GF-D8 (cell line): Measurements from ENCODE around the gene B4GALT5.

Experiments
- DNase-seq: peaks from one replicate; lab custom pipeline; 2025; lab: John Stamatoyannopoulos, UW

B4GALT5 gene

GRCh38 chr20:49607568-49607967, 106.1 kb downstream of the B4GALT5 start:
- DNase-seq: no peak

DNA sequence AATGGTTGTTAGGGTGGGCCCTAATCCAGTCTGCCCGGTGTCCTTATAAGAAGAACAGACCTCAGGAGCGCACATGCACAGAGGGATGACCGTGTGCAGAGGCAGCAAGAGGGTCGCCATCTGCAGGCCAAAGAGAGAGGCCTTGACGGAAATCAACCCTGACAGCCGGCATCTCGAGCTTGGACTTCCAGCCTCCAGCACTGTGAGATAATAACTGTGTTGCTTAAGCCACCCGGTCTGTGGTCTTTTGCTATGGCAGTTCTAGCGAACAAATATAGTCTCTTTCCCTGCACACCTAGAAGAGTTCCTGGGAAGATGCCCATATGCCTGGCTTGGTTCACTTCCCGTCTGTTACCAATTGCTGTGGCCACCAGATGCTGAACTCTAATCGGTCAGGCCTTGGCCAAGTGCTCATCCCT, 110.5 kb downstream of the B4GALT5 start:
- DNase-seq: no peak

DNA sequence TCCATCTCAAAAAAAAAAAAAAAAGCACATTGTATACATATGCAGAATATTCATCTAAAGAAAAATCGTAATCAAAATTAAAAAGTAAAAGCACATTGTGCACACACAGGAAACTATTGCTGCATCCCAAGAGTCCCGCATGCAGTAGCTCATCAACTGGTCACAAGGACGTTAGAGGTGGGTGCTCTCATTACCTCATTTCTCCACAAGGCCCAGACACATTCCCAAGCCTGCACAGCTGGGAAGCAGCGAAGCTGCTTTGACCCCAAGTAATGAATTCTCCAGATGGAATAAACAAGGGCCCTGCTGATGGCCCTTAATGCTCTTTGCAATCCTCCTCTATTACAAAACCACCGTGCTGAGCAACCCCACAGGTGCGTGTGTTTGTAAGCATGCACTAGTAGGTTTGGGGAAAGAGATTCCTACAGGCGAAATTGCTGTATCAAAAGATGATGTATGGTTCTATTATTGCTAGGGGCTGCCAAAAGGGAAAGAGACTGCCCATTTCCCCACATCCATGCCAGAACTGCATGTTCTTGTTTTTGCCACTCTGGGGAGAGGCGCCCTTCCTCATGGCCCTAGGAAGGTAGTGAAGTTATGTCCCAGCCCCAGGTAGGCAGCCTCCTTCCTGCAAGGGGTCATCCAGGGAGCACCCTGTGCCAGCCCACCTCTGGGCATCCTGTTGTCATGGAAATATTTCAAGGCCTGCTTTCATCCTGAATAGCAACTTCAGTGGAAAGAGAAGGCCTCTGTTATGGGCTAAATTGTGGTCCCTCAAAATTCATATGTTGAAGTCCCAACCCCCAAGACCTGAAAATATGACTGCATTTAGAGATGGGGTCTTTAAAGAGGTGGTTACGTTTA, 111.1 kb downstream of the B4GALT5 start:
- no peak for DNase-seq

DNA sequence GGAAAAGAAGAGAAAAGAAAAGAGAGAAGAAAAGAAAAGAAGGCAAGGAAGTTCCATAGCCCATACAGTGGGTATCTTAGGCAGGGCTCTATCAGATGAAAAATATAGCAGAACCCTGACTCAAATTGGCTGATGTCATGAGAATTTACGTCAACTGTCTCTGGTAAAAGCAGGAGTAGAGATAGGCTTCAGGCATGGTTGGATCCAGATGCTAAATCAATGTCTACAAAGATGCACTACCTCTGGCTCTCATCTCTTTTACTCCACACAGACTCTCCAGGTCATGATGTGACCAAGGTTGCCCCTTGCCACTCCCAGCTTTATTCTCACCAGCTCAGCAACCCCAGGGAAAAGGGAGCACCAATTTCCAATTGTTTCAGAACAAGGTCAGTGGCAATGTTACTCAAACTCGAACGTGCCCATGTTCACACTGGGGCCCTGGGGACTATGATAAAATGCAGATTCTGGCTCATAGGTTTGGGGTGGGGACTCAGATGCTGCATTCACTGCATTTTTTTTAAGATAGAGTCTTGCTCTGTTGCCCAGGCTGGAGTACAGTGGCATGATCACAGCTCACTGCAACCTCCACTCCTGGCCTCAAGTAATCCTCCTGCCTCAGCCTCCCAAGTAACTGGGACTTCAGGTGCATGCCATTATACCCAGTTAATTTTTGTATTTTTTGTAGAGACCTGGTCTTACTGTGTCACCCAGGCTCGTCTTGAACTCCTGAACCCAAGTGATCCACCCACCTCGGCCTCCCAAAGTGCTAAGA, 112.3 kb downstream of the B4GALT5 start:
- no peak for DNase-seq

DNA sequence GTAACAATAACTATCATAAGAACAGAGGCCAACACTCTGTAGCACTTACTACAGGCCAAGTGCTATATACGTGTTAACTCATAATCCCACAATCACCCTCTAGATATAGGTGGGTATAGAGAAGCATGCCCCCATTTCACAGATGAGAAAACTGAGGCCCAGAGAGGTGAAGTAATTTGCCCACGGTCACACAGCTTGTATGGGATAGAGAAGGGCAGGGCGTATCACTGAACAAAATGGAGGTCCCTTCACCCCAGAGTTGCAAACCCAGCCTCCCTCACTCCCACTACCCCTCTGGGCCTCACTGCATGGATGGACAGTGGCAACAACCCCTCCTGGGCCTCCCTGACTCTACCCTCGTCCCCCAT, 113.9 kb downstream of the B4GALT5 start:
- DNase-seq: no peak

- DNase-seq: no peak
These were observed 115.8 kb downstream of the B4GALT5 start for GRCh38 chr20:49597825-49598395.

DNA sequence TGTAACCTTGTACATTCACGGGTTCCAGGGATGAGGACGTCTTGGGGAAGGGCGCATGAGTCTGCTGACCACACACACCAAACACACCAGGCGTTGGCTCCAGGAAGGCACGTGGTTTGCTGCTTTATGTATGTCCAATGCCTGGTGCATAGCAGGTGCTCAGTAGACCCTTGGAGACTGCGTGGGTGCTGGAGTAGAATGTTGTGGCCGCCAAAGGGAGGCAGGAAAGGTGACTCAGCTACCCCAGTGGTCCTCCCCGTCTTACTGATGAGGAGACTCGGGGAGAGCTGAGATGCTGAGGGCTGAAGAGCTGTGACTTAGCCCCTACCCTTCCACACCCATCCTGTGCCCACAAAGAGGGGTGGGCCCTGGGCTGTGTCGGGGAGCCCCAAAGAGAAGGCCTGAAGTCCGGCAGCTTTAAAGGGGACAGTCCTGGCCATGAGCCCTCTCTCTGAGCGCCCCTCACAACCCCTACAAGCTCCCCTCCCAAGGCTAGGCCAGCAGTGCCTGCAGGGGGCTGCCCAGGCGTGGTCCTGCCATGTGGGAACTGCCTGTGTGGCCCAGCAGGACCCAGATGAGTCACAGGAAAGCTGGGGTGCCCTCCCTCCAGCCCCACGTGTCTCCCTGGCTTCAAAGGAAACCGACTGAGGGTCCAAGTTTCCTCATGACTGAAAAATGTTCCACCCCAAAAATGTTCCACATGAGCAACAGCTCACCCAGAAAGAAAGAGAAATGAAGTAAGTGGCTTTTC, 117.7 kb downstream of the B4GALT5 start:
- no peak for DNase-seq

- DNase-seq: no peak
These were observed 118.3 kb downstream of the B4GALT5 start for GRCh38 chr20:49595346-49595745.

GRCh38 chr20:49594931-49595315, 118.8 kb downstream of the B4GALT5 start:
- DNase-seq: no peak

GRCh38 chr20:49594143-49594930, 119.3 kb downstream of the B4GALT5 start:
- peak; percentile 75 for DNase-seq

- no peak for DNase-seq
These were observed 120.1 kb downstream of the B4GALT5 start for GRCh38 chr20:49593466-49594142.

DNA sequence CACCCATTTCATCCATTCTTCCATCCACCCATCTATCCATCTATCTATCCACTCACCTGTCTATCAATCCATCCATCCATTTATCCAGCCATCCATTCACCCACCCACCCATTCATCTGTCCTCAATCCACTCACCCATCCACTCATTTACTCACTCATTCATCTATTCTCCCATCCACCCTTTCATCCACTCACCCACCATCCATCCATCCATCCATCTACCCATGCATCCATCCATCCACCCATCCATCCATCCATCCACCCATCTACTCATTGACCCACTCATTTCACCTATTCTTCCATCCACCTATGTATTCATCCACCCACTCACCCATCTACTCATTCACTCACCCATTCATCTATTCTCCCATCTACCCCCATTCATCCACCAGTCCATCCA, 121.6 kb downstream of the B4GALT5 start:
- DNase-seq: no peak

- no peak for DNase-seq
These were observed 122.3 kb downstream of the B4GALT5 start for GRCh38 chr20:49591217-49591865.

DNA sequence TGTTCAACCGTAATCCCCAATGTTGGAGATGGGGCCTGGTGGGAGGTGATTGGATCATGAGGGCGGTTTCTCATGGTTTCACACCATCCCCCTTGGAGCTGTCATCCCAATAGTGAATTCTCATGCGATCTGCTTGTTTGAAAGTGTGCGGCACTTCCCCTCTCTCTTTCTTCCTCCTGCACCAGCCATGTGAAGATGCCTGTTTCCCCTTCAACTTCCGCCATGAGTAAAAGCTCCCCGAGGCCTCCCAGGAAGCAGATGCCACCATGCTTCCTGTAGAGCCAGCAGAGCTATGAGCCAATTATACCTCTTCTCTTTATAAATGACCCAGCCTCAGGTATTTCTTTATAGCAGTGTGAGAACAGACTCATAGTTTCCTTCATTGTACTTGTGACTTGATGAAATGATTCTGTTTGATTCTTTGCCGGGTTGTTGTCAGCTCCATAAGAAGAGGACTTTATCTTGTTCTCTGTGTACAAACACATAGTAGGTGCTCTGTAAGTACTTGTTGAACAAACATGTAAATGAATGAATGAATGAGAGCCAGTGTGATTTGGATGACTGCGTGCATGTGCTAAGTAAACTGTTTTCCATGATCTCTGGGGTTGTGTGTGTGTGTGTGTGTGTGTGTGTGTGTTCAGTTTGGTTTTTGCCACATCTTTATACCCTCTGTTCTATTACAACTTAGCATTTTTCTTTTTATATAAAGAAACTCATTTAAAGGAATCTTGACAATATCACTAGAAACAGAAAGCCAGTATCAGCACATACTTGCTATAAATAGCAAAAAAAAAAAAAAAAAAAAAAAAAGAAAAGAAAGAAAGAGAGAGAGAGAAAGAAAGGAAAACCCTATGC, 123.3 kb downstream of the B4GALT5 start:
- DNase-seq: peak; percentile 57

GRCh38 chr20:49589747-49590146, 123.9 kb downstream of the B4GALT5 start:
- DNase-seq: no peak

DNA sequence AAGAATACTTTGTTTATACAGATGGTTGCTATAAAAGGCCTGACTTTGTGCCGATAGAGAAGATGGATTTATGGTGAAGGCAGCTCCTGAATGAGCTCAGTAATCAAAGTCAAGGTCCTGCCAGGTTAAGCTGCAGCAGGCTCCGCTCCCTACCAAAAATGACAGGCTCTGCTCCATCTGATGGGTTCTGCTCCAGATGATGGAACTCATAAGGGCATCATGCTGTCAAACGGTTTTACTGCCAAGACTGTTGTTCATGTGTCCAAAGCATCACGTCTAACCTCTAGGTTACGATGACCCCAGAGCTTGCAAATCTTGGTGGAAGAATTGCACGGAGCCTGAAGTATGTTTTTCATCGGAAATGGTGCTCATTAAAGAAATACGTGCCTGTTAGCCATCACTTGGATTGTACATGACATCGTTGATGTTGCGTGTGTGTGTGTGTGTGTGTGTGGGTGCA, 126.5 kb downstream of the B4GALT5 start:
- no peak for DNase-seq

DNA sequence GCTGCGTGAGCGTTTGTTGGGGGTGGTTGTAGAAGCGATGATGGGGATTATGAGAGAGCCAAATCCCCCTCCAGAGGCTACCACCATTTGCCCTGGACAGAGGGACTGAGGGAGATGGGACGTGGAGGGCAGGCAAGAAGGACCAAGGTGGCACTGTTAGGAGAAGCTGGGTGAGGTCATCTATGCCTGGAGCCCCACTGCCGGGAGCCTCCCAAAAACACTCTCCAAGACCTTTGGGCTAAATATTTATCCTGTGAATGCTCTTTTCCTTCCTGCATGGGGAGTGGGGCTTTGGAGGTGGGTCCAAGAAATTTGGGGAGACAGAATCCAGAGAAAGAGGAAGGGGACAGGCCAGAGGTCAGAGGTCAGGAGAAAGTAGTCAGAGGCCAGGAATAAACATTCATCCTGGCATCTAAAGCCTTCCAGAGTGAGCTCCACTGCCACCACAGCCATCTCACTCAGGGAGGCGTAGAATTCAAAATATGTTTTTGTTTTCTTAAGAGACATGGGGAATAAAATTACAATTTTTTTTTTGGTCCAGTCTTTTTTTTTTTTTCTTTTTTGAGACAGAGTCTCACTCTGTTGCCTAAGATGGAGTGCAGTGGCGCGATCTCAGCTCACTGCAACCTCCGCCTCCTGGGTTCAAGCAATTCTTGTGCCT, 128.0 kb downstream of the B4GALT5 start:
- no peak for DNase-seq
